SK-N-MC (cell line): ENCODE data around the gene MFSD8.
"Not testable (repeated sequence)": the region's sequence is repeated elsewhere in the genome, so short reads cannot be mapped to it uniquely, and the experiment has no call there.

Experiments used
- DNase-seq: peaks from one replicate; pipeline ENCODE4 v3.0.0-alpha.2; 2011; ENCODE audit warnings: low read depth, low spot score
- H3K27ac ChIP-seq: fragments of 200-600 bp; sonication (generic); 2 replicates; pipeline ENCODE4 v1.5.1; 2016; ENCODE audit warnings: mixed run types
- H3K36me3 ChIP-seq: fragments of 200-600 bp; sonication (generic); 2 replicates; pipeline ENCODE4 v1.6.1; 2017; ENCODE audit warnings: antibody characterized with exemption, low read length, mixed read lengths; ENCODE audit not compliant: insufficient read depth
- H3K4me3 ChIP-seq: fragments of 200-600 bp; sonication (generic); 2 replicates; pipeline ENCODE4 v1.5.1; 2016
- H3K9ac ChIP-seq: fragments of 200-600 bp; sonication (generic); 2 replicates; pipeline ENCODE4 v1.8.0; 2017; ENCODE audit warnings: mixed run types, mixed read lengths; ENCODE audit not compliant: insufficient read length
- H3K9me3 ChIP-seq: fragments of 200-600 bp; sonication (generic); 2 replicates; pipeline ENCODE4 v1.6.1; 2017; ENCODE audit warnings: low read depth, mild to moderate bottlenecking, antibody characterized with exemption, low read length, moderate library complexity, mixed read lengths
- EZH2 ChIP-seq: fragments of 200-600 bp; sonication (generic); IDR thresholded peaks from one replicate; pipeline ENCODE4 v1.6.1; 2017; ENCODE audit warnings: antibody characterized with exemption
- FOXP2 ChIP-seq: optimal IDR thresholded peaks from 2 replicates; pipeline ENCODE3; 2011; ENCODE audit warnings: mild to moderate bottlenecking, moderate library complexity; ENCODE audit not compliant: insufficient read depth; ENCODE audit errors: extremely low read length, control extremely low read depth
- POLR2AphosphoS5 ChIP-seq: IDR thresholded peaks from 2 replicates; pipeline ENCODE4 v1.6.1; 2012; ENCODE audit warnings: mild to moderate bottlenecking, low read depth, low read length, borderline replicate concordance

MFSD8 gene

DNA sequence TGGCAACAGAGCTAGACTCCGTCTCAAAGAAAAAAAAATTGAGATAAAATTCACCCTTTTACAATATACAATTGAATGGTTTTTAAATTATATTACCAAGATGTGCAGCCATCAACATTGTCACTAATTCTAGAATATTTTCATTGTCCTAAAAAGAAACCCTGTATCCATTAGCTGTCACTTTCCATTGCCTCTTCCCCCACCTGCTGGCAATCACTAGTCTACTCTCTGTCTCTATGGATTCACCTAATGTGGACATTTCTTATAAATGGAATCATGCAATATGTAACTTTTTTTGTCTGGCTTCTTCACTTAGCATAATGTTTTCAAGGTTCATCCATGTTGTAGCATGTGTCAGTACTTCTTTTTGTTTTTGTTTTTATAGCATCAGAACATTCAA lies 21.0 kb upstream of the MFSD8 start:
- H3K27ac ChIP-seq = no peak overlapping the region
- no peak for DNase-seq
- H3K9me3 ChIP-seq = no peaks in the 10 kb centered on the region
- H3K4me3 ChIP-seq = no peak overlapping the region
- no peaks in the 10 kb centered on the region for H3K36me3 ChIP-seq
- TF ChIP-seq POLR2AphosphoS5 (no peak), EZH2 (no peak), FOXP2 (no peak)
- no peak overlapping the region for H3K9ac ChIP-seq

DNA sequence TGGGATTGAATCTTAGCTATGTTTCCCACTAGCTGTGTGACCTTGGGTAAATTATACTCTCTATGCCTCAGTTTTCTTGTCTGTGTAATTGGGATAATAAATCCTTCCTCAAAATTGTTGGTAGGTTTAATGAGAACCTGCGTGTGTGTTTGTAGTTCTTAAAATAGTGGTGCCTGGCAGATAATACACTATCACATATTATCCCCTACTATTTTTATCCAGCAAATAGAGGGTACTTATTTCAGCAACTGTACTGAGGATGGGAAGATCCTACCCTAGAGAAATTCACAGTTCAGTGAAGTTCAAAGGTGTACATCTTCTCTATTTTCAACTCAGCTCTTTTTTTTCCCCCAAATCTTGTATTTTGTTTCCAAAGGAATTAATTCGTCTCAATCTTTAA lies 17.5 kb upstream of the MFSD8 start:
- Histone ChIP-seq H3K9ac (no peak overlapping the region), H3K4me3 (no peak overlapping the region), H3K9me3 (no peaks in the 10 kb centered on the region), H3K27ac (no peak overlapping the region), H3K36me3 (no peaks in the 10 kb centered on the region)
- no peak for DNase-seq
- TF ChIP-seq POLR2AphosphoS5 = no peak
- TF ChIP-seq EZH2 = no peak

DNA sequence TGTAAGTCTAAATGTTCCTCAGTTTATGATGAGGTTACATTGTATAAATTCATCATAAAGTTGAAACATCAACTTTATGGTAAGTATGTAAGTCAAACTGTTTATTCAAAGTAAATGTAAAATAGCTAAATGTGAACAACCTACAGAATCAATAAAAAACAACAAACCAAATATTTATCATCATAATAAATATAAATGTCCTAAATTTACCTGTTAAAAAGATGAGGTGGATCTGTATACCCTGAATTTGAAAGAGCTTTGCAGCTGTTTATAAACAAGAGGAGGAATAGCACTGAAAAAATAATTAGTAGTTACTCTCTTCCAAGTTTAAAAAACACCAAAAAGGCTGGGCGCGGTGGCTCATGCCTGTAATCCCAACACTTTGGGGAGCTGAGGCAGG lies 14.0 kb upstream of the MFSD8 start:
- DNase-seq = no peak
- H3K9me3 ChIP-seq = no peaks in the 10 kb centered on the region
- no peak for TF ChIP-seq EZH2
- TF ChIP-seq FOXP2 = no peak
- TF ChIP-seq POLR2AphosphoS5 = no peak
- H3K27ac ChIP-seq = no peak overlapping the region
- no peak overlapping the region for H3K9ac ChIP-seq
- no peak overlapping the region for H3K4me3 ChIP-seq
- no peaks in the 10 kb centered on the region for H3K36me3 ChIP-seq

DNA sequence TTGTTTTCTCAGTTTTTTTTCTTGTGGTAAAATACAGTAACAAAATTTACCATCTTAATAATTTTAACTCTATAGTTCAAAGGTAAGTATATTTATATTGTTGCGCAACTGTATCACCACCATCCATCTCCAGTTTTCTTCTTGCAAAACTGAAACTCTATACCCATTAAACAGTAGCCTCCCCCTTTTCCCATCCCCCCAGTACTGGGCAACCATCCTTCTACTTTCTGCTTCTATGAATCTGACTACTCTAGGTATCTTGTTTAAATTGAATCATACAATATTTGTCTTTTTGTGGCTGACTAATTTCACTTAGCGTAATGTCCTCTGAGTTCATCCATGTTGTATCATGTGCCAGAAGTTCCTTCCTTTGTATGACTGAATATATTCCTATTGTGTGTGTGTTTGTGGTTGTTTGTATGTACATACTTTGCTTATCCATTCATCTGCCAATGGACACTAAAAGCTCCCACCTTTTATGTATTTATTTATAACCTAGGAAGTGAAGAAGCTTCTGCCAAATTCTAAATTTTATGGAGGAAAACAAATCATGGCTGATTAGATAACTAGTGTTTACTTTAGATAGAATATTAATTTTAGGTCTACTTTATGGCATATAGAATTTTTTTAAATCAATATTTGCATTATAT lies 10.3 kb upstream of the MFSD8 start:
- Histone ChIP-seq H3K36me3 (no peaks in the 10 kb centered on the region), H3K4me3 (no peak overlapping the region), H3K9ac (no peak overlapping the region), H3K9me3 (no peaks in the 10 kb centered on the region), H3K27ac (no peak overlapping the region)
- no peak for TF ChIP-seq FOXP2
- no peak for TF ChIP-seq POLR2AphosphoS5
- TF ChIP-seq EZH2 = no peak
- no peak for DNase-seq

DNA sequence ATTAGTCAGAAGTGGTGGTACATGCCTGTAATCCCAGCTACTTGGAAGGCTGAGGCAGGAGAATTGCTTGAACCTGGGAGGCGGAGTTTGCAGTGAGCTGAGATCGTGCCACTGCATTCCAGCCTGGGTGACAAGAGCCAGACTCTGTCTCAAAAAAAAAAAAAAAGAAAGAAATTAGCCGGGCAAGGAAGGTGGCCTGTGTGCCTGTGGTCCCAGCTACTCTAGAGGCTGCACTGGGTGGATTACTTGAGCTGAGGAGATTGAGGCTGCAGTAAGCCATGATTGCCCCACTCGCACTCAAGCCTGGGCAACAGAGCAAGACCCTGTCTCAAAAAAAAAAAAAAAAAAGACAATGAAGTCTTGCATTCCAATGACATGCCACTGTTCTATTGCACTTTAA lies 6.0 kb upstream of the MFSD8 start:
- not testable (repeated sequence) for DNase-seq, H3K4me3 ChIP-seq, H3K9me3 ChIP-seq, H3K36me3 ChIP-seq, H3K27ac ChIP-seq, H3K9ac ChIP-seq

DNA sequence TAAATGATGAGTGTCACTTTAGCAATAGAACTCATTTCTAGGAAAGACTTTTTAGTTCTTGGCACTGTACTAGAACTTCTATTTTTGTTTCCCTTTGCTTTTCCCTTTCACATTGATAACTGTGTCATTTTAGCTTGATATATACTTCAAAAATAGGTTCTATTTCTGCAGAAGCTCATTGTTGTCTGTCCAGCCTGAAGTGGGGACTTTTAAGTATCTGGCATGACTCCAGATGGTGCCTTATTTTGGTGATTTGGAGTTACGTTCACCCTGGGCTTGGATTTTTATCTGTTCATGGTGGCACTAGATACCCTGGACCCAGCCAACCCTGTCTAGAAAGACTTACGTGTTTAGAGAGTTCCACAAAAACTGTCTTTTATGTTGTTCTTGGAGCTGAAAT lies 3.6 kb upstream of the MFSD8 start:
- TF ChIP-seq POLR2AphosphoS5 (no peak), FOXP2 (no peak), EZH2 (no peak)
- H3K9me3 ChIP-seq = no peaks in the 10 kb centered on the region
- H3K27ac ChIP-seq = no peak overlapping the region
- no peak overlapping the region for H3K9ac ChIP-seq
- no peaks in the 10 kb centered on the region for H3K36me3 ChIP-seq
- no peak overlapping the region for H3K4me3 ChIP-seq
- DNase-seq = no peak

DNA sequence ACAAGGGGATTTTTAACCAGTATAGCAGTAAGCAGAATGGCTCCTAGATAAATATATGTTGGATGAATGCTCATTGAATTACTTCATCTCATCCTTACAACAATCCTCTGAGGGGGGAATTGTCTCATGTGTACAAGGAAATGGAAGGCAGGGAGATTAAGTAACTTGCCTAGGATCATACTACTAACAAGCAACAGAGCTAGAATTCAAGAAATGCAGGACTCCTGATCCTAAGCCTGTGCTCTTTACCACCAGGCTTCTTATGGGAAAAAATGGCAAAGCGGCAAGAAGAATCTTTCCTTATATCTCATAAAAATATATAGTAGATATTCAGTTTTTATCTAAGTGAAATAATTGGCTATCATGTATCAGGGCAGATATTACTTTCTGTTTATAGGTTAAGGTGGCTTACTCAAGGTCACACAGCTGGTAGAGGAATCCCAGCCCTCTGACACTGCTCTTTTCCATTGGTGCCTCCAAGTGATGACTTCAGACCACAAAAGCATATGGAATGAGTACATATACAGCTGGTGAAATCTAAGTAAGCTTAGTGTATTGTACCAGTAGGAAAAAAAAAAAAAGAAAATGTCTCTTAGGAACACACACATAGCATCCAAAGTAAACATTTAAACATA lies 2.3 kb upstream of the MFSD8 start:
- TF ChIP-seq FOXP2 (no peak), POLR2AphosphoS5 (no peak)
- Histone ChIP-seq H3K9ac (no peak overlapping the region), H3K9me3 (no peaks in the 10 kb centered on the region), H3K36me3 (no peaks in the 10 kb centered on the region), H3K27ac (no peak overlapping the region), H3K4me3 (no peak overlapping the region)
- DNase-seq = no peak

DNA sequence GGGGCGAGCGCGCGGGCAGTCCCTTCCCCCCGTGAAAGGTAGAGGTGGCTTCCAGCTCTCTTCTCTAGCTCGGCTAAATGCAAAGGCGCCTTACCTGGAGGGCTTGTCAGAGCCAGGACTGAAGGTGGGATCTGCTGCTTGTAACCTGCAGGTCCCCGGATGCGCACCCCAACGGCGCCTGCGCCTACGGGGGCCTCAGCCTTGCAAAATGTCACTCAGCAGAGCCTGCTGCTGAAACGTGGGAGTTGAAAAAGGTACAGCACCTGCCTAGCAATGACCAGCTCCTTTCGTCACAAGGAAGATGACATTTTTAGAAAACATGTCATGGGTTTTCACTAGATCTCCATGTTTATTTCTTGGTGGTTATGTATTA lies 816 bp upstream of the MFSD8 start:
- Histone ChIP-seq H3K36me3 (no peaks in the 10 kb centered on the region), H3K9me3 (no peaks in the 10 kb centered on the region), H3K9ac (peak overlapping the region; percentile 79), H3K4me3 (peak overlapping the region; percentile 97), H3K27ac (no peak overlapping the region)
- DNase-seq = no peak
- TF ChIP-seq EZH2 (no peak), POLR2AphosphoS5 (no peak), FOXP2 (no peak)

DNA sequence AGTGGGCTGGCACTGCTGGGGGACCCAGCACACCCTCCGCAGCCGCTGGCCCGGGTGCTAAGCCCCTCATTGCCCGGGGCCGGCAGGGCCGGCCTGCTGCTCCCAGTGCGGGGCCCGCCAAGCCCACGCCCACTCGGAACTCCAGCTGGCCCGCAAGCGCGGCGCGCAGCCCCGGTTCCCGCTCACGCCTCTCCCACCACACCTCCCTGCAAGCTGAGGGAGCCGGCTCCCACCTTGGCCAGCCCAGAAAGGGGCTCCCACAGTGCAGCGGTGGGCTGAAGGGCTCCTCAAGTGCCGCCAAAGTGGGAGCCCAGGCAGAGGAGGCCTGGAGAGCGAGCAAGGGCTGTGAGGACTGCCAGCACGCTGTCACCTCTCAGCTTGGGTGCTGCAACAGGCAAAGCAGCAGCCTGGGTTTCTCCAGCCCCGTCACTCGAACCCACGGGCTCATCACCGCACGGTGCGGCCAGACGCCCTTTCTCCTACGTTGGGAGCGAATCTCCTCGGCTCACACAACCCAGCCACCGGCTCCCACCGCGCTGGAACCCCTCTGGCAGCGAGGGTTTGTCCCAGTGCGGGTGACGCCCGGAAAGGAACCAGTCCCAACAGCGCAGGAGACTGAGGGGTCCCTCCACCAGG lies 429 bp downstream of the MFSD8 start:
- H3K4me3 ChIP-seq = peak overlapping the region; percentile 97
- H3K36me3 ChIP-seq, DNase-seq, H3K9me3 ChIP-seq, H3K27ac ChIP-seq, H3K9ac ChIP-seq: not testable (repeated sequence)

DNA sequence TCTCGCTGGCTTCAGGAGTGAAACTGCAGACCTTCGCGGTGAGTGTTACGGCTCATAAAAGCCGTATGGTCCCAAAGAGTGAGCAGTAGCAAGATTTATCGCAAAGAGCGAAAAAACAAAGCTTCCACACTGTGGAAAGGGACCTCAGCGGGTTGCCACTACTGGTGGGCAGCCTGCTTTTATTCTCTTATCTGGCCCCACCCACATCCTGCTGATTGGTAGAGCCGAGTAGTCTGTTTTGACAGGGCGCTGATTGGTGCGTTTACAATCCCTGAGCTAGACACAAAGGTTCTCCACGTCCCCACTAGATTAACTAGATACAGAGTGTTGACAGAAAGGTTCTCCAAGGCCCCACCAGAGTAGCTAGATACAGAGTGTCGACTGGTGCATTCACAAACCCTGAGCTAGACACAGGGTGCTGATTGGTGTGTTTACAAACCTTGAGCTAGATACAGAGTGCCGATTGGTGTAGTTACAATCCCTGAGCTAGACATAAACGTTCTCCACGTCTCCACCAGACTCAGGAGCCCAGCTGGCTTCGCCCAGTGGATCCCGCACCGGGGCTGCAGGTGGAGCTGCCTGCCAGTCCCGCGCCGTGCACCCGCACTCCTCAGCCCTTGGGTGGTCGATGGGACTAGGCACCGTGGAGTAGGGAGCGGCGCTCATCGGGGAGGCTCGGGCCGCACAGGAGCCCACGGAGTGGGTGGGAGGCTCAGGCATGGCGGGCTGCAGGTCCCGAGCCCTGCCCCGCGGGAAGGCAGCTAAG lies 1.2 kb downstream of the MFSD8 start:
- DNase-seq, H3K27ac ChIP-seq, H3K4me3 ChIP-seq, H3K36me3 ChIP-seq, H3K9ac ChIP-seq, H3K9me3 ChIP-seq: not testable (repeated sequence)
